Activated naive CD4-positive, alpha-beta T cell treated with anti-CD3 and anti-CD28 coated beads, Interleukin-2, amount 50 U/mL, for 24 hours (primary cell): ENCODE measurements around the gene NAALADL2.
"Not testable (repeated sequence)": the region's sequence is repeated elsewhere in the genome, so short reads cannot be mapped to it uniquely, and the experiment has no call there.

Experiments
- H3K27ac Mint-ChIP-seq: one replicate; pipeline ENCODE4 v1.8.0; 2021; ENCODE audit warnings: mild to moderate bottlenecking, mixed read lengths
- H3K27me3 Mint-ChIP-seq: one replicate; pipeline ENCODE4 v1.8.0; 2021; ENCODE audit warnings: mixed read lengths
- H3K36me3 Mint-ChIP-seq: one replicate; pipeline ENCODE4 v1.8.0; 2021; ENCODE audit warnings: mixed read lengths
- H3K4me1 Mint-ChIP-seq: one replicate; pipeline ENCODE4 v1.8.0; 2021; ENCODE audit warnings: mixed read lengths
- H3K4me3 Mint-ChIP-seq: one replicate; pipeline ENCODE4 v1.8.0; 2021; ENCODE audit warnings: mild to moderate bottlenecking, mixed read lengths
- H3K9me3 Mint-ChIP-seq: one replicate; pipeline ENCODE4 v1.8.0; 2021; ENCODE audit warnings: mixed read lengths

NAALADL2 gene

GRCh38 chr3:175066617-175067415 lies 207.7 kb downstream of the NAALADL2 start:
- Mint-ChIP-seq H3K36me3 (peaks cover 2% of the 10 kb centered on the region), H3K4me1 (no peaks in the 10 kb centered on the region), H3K9me3 (no peaks in the 10 kb centered on the region), H3K27me3 (no peaks in the 10 kb centered on the region), H3K27ac (no peak overlapping the region), H3K4me3 (no peak overlapping the region)

- Mint-ChIP-seq H3K27me3 (no peaks in the 10 kb centered on the region), H3K9me3 (no peaks in the 10 kb centered on the region), H3K36me3 (peaks cover 2% of the 10 kb centered on the region), H3K27ac (no peak overlapping the region), H3K4me3 (no peak overlapping the region), H3K4me1 (no peaks in the 10 kb centered on the region)
Measured at GRCh38 chr3:175068587-175068986, 209.5 kb downstream of the NAALADL2 start.

GRCh38 chr3:175070946-175071345 lies 211.8 kb downstream of the NAALADL2 start:
- no peaks in the 10 kb centered on the region for H3K27me3 Mint-ChIP-seq
- H3K36me3 Mint-ChIP-seq, result no peaks in the 10 kb centered on the region
- H3K4me3 Mint-ChIP-seq, result no peak overlapping the region
- H3K9me3 Mint-ChIP-seq, result no peaks in the 10 kb centered on the region
- no peaks in the 10 kb centered on the region for H3K4me1 Mint-ChIP-seq
- H3K27ac Mint-ChIP-seq, result no peak overlapping the region

GRCh38 chr3:175073219-175073905 lies 214.2 kb downstream of the NAALADL2 start:
- Mint-ChIP-seq H3K4me3 (no peak overlapping the region), H3K4me1 (no peaks in the 10 kb centered on the region), H3K9me3 (no peaks in the 10 kb centered on the region), H3K36me3 (no peaks in the 10 kb centered on the region), H3K27me3 (no peaks in the 10 kb centered on the region), H3K27ac (no peak overlapping the region)

- H3K36me3 Mint-ChIP-seq, result no peaks in the 10 kb centered on the region
- H3K9me3 Mint-ChIP-seq, result no peaks in the 10 kb centered on the region
- no peaks in the 10 kb centered on the region for H3K27me3 Mint-ChIP-seq
- no peaks in the 10 kb centered on the region for H3K4me1 Mint-ChIP-seq
- H3K4me3 Mint-ChIP-seq, result no peak overlapping the region
- H3K27ac Mint-ChIP-seq, result no peak overlapping the region
Measured at GRCh38 chr3:175075269-175075668, 216.1 kb downstream of the NAALADL2 start.

GRCh38 chr3:175077216-175077615 lies 218.1 kb downstream of the NAALADL2 start:
- H3K4me3 Mint-ChIP-seq, result no peak overlapping the region
- H3K27ac Mint-ChIP-seq, result no peak overlapping the region
- H3K4me1 Mint-ChIP-seq, result no peaks in the 10 kb centered on the region
- no peaks in the 10 kb centered on the region for H3K27me3 Mint-ChIP-seq
- H3K9me3 Mint-ChIP-seq, result no peaks in the 10 kb centered on the region
- H3K36me3 Mint-ChIP-seq, result no peaks in the 10 kb centered on the region

GRCh38 chr3:175082631-175083030 lies 223.5 kb downstream of the NAALADL2 start:
- peaks cover 5% of the 10 kb centered on the region for H3K9me3 Mint-ChIP-seq
- H3K27ac Mint-ChIP-seq, result no peak overlapping the region
- no peaks in the 10 kb centered on the region for H3K36me3 Mint-ChIP-seq
- no peak overlapping the region for H3K4me3 Mint-ChIP-seq
- no peaks in the 10 kb centered on the region for H3K4me1 Mint-ChIP-seq
- no peaks in the 10 kb centered on the region for H3K27me3 Mint-ChIP-seq

- H3K27me3 Mint-ChIP-seq, H3K27ac Mint-ChIP-seq, H3K9me3 Mint-ChIP-seq, H3K36me3 Mint-ChIP-seq, H3K4me1 Mint-ChIP-seq, H3K4me3 Mint-ChIP-seq: not testable (repeated sequence)
Measured at GRCh38 chr3:175087128-175087527, 228.0 kb downstream of the NAALADL2 start.

GRCh38 chr3:175088766-175089380 lies 229.7 kb downstream of the NAALADL2 start:
- no peaks in the 10 kb centered on the region for H3K36me3 Mint-ChIP-seq
- H3K4me1 Mint-ChIP-seq, result no peaks in the 10 kb centered on the region
- no peak overlapping the region for H3K4me3 Mint-ChIP-seq
- H3K27me3 Mint-ChIP-seq, result no peaks in the 10 kb centered on the region
- H3K27ac Mint-ChIP-seq, result no peak overlapping the region
- peaks cover 5% of the 10 kb centered on the region for H3K9me3 Mint-ChIP-seq

- no peak overlapping the region for H3K27ac Mint-ChIP-seq
- no peak overlapping the region for H3K4me3 Mint-ChIP-seq
- no peaks in the 10 kb centered on the region for H3K9me3 Mint-ChIP-seq
- no peaks in the 10 kb centered on the region for H3K36me3 Mint-ChIP-seq
- no peaks in the 10 kb centered on the region for H3K27me3 Mint-ChIP-seq
- H3K4me1 Mint-ChIP-seq, result no peaks in the 10 kb centered on the region
Measured at GRCh38 chr3:175091426-175092114, 232.4 kb downstream of the NAALADL2 start.

GRCh38 chr3:175093748-175094147 lies 234.6 kb downstream of the NAALADL2 start:
- Mint-ChIP-seq H3K4me3 (no peak overlapping the region), H3K4me1 (no peaks in the 10 kb centered on the region), H3K9me3 (no peaks in the 10 kb centered on the region), H3K36me3 (no peaks in the 10 kb centered on the region), H3K27me3 (no peaks in the 10 kb centered on the region), H3K27ac (no peak overlapping the region)

- no peaks in the 10 kb centered on the region for H3K27me3 Mint-ChIP-seq
- H3K9me3 Mint-ChIP-seq, result no peaks in the 10 kb centered on the region
- no peak overlapping the region for H3K4me3 Mint-ChIP-seq
- no peaks in the 10 kb centered on the region for H3K4me1 Mint-ChIP-seq
- no peak overlapping the region for H3K27ac Mint-ChIP-seq
- no peaks in the 10 kb centered on the region for H3K36me3 Mint-ChIP-seq
Measured at GRCh38 chr3:175094344-175094743, 235.2 kb downstream of the NAALADL2 start.

GRCh38 chr3:175098644-175099043 lies 239.5 kb downstream of the NAALADL2 start:
- Mint-ChIP-seq H3K4me1 (no peaks in the 10 kb centered on the region), H3K27ac (no peak overlapping the region), H3K36me3 (no peaks in the 10 kb centered on the region), H3K27me3 (no peaks in the 10 kb centered on the region), H3K9me3 (no peaks in the 10 kb centered on the region), H3K4me3 (no peak overlapping the region)

- no peaks in the 10 kb centered on the region for H3K9me3 Mint-ChIP-seq
Measured at GRCh38 chr3:175102161-175102560, 243.0 kb downstream of the NAALADL2 start.

GRCh38 chr3:175103298-175103697 lies 244.2 kb downstream of the NAALADL2 start:
- Mint-ChIP-seq H3K4me1 (no peaks in the 10 kb centered on the region), H3K36me3 (no peaks in the 10 kb centered on the region), H3K4me3 (no peak overlapping the region), H3K27me3 (no peaks in the 10 kb centered on the region), H3K9me3 (no peaks in the 10 kb centered on the region), H3K27ac (no peak overlapping the region)

More at GRCh38 chr3:175102161-175102560, 243.0 kb downstream of the NAALADL2 start:
- Mint-ChIP-seq H3K4me3 (no peak overlapping the region), H3K36me3 (no peaks in the 10 kb centered on the region), H3K27ac (no peak overlapping the region), H3K27me3 (no peaks in the 10 kb centered on the region), H3K4me1 (no peaks in the 10 kb centered on the region)

GRCh38 chr3:175105066-175105465 lies 245.9 kb downstream of the NAALADL2 start:
- Mint-ChIP-seq H3K36me3 (no peaks in the 10 kb centered on the region), H3K9me3 (no peaks in the 10 kb centered on the region), H3K4me3 (no peak overlapping the region), H3K4me1 (no peaks in the 10 kb centered on the region), H3K27me3 (no peaks in the 10 kb centered on the region), H3K27ac (no peak overlapping the region)
